ENCODE results near the gene SNTG2. TPM values are rescaled to one million over a fixed set of nuclear protein-coding genes. Genes with fewer than 3 reads are reported as not detected.

The SNTG2 gene
- total and polyA plus RNA-seq, 2 donors (not counting 1 experiment from before 2014, with no cell fraction given) = 0.06 TPM; not detected in 1

DNA sequence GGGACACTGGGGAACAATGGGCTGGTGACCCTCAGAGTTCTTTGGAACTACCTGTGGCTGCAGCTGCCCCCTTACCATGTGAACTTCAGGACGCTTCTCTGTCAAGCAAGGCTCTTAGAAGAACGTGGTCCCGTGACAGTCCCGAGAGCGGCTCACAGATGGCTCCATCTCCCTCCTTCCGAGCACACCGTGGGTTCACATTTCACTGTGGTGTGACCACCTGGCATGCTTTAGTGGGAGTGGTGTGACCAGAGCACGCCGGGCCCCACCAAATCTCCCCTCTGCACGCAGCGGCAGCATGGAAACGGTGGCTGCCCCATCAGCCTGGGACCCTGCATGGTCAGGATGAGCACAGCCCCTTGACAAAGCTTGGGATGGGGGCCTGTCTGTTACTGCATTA, 452.9 kb downstream of the SNTG2 start:
- TF ChIP-seq, protein P1, sequence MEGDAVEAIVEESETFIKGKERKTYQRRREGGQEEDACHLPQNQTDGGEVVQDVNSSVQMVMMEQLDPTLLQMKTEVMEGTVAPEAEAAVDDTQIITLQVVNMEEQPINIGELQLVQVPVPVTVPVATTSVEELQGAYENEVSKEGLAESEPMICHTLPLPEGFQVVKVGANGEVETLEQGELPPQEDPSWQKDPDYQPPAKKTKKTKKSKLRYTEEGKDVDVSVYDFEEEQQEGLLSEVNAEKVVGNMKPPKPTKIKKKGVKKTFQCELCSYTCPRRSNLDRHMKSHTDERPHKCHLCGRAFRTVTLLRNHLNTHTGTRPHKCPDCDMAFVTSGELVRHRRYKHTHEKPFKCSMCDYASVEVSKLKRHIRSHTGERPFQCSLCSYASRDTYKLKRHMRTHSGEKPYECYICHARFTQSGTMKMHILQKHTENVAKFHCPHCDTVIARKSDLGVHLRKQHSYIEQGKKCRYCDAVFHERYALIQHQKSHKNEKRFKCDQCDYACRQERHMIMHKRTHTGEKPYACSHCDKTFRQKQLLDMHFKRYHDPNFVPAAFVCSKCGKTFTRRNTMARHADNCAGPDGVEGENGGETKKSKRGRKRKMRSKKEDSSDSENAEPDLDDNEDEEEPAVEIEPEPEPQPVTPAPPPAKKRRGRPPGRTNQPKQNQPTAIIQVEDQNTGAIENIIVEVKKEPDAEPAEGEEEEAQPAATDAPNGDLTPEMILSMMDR (conservative IDR thresholded peaks at IDR 0.05 in 1 of 2, IDR thresholded peaks at IDR 0.05 in 1 of 2; ENCODE audit: low read depth in 1 of 2, low read length in 2 of 2) = no peak
- TF ChIP-seq EZH2 (IDR thresholded peaks at IDR 0.05; ENCODE audit: low read length, missing control alignments) = no peak
- H3K4me2 ChIP-seq (ENCODE audit: extremely low read depth, insufficient read depth, low read length) = no peak overlapping the region
- H4K20me1 ChIP-seq (ENCODE audit: control insufficient read depth, extremely low read depth, insufficient read depth, low read length) = no peaks in the 10 kb centered on the region
- DNase-seq (ENCODE audit: low read depth in 2 of 2) = no peak
- no peaks in the 10 kb centered on the region for H3K4me1 ChIP-seq (ENCODE audit: control insufficient read depth, extremely low read depth, insufficient read depth, low read length)
- no peaks in the 10 kb centered on the region for H3K36me3 ChIP-seq (ENCODE audit: control insufficient read depth, insufficient read depth, low read length)
- H3K27ac ChIP-seq (ENCODE audit: insufficient read depth, low read length) = no peak overlapping the region
- H3K4me3 ChIP-seq (replicated peaks in 1 of 4; ENCODE audit: control extremely low read depth in 1 of 4, insufficient read depth in 1 of 4, low read depth in 3 of 4, low read length in 4 of 4) = no peak overlapping the region
- H3K9ac ChIP-seq (ENCODE audit: insufficient read depth, low read length) = no peak overlapping the region
- no peaks in the 10 kb centered on the region for H3K9me3 ChIP-seq (ENCODE audit: control insufficient read depth, insufficient read depth, low read depth, low read length)
- H3K27me3 ChIP-seq (ENCODE audit: control insufficient read depth, insufficient read depth, low read length) = no peaks in the 10 kb centered on the region
- H3K79me2 ChIP-seq (ENCODE audit: control insufficient read depth, insufficient read depth, low read length) = no peaks in the 10 kb centered on the region
- H2AFZ ChIP-seq (ENCODE audit: low read length) = no peak overlapping the region

- Histone ChIP-seq H3K4me1 (ENCODE audit: control insufficient read depth, extremely low read depth, insufficient read depth, low read length) (no peaks in the 10 kb centered on the region), H3K4me2 (ENCODE audit: extremely low read depth, insufficient read depth, low read length) (no peak overlapping the region), H3K9me3 (ENCODE audit: control insufficient read depth, insufficient read depth, low read depth, low read length) (no peaks in the 10 kb centered on the region), H3K27ac (ENCODE audit: insufficient read depth, low read length) (no peak overlapping the region), H2AFZ (ENCODE audit: low read length) (no peak overlapping the region), H4K20me1 (ENCODE audit: control insufficient read depth, extremely low read depth, insufficient read depth, low read length) (no peaks in the 10 kb centered on the region), H3K4me3 (replicated peaks in 1 of 4; ENCODE audit: control extremely low read depth in 1 of 4, insufficient read depth in 1 of 4, low read depth in 3 of 4, low read length in 4 of 4) (no peak overlapping the region), H3K79me2 (ENCODE audit: control insufficient read depth, insufficient read depth, low read length) (no peaks in the 10 kb centered on the region), H3K36me3 (ENCODE audit: control insufficient read depth, insufficient read depth, low read length) (no peaks in the 10 kb centered on the region), H3K27me3 (ENCODE audit: control insufficient read depth, insufficient read depth, low read length) (no peaks in the 10 kb centered on the region), H3K9ac (ENCODE audit: insufficient read depth, low read length) (no peak overlapping the region)
- TF ChIP-seq, protein P1 (conservative IDR thresholded peaks at IDR 0.05 in 1 of 2, IDR thresholded peaks at IDR 0.05 in 1 of 2; ENCODE audit: low read depth in 1 of 2, low read length in 2 of 2) = no peak
- TF ChIP-seq EZH2 (IDR thresholded peaks at IDR 0.05; ENCODE audit: low read length, missing control alignments) = no peak
- no peak for DNase-seq (ENCODE audit: low read depth in 2 of 2)
These were observed 454.5 kb downstream of the SNTG2 start for GRCh38 chr2:1405124-1405523.

DNA sequence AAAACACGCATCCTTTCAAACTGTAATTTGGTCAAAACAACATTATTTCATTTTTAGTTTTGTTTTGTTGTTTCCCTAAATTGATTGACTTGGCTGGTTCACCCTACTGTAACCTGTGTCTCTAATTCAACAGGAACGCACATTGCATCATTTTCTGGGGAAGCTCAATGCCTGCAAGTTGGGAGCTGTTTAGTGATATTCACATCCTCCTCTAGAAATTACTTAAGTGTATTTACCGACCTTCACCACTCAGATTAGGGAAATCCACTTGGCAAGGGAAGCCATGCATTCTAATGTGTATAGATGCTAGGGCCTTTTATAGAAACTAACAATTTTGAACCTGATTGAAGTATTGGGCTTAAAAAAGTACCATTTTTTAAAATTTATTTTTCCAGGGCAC, 455.3 kb downstream of the SNTG2 start:
- Histone ChIP-seq H4K20me1 (ENCODE audit: control insufficient read depth, extremely low read depth, insufficient read depth, low read length) (no peaks in the 10 kb centered on the region), H3K4me1 (ENCODE audit: control insufficient read depth, extremely low read depth, insufficient read depth, low read length) (no peaks in the 10 kb centered on the region), H3K9ac (ENCODE audit: insufficient read depth, low read length) (no peak overlapping the region), H3K9me3 (ENCODE audit: control insufficient read depth, insufficient read depth, low read depth, low read length) (no peaks in the 10 kb centered on the region), H3K36me3 (ENCODE audit: control insufficient read depth, insufficient read depth, low read length) (no peaks in the 10 kb centered on the region), H3K27me3 (ENCODE audit: control insufficient read depth, insufficient read depth, low read length) (no peaks in the 10 kb centered on the region), H3K27ac (ENCODE audit: insufficient read depth, low read length) (no peak overlapping the region), H3K4me3 (replicated peaks in 1 of 4; ENCODE audit: control extremely low read depth in 1 of 4, insufficient read depth in 1 of 4, low read depth in 3 of 4, low read length in 4 of 4) (no peak overlapping the region), H3K4me2 (ENCODE audit: extremely low read depth, insufficient read depth, low read length) (no peak overlapping the region), H3K79me2 (ENCODE audit: control insufficient read depth, insufficient read depth, low read length) (no peaks in the 10 kb centered on the region), H2AFZ (ENCODE audit: low read length) (no peak overlapping the region)
- DNase-seq (ENCODE audit: low read depth in 2 of 2) = no peak
- TF ChIP-seq, protein P1 (conservative IDR thresholded peaks at IDR 0.05 in 1 of 2, IDR thresholded peaks at IDR 0.05 in 1 of 2; ENCODE audit: low read depth in 1 of 2, low read length in 2 of 2) = no peak
- no peak for TF ChIP-seq EZH2 (IDR thresholded peaks at IDR 0.05; ENCODE audit: low read length, missing control alignments)
